Loucy (cell line): Measurements from ENCODE around the gene HOXC11.

Experiments used
- H2AFZ ChIP-seq: fragments of 200-600 bp; sonication (generic); 2 replicates; pipeline ENCODE4 v1.6.0; 2016; ENCODE audit warnings: antibody characterized with exemption, mild to moderate bottlenecking, low read length, moderate library complexity
- H3F3A ChIP-seq: fragments of 200-600 bp; 2 replicates; pipeline ENCODE4 v1.6.0; 2016; ENCODE audit warnings: antibody characterized with exemption, low read depth, mild to moderate bottlenecking
- H3K27me3 ChIP-seq: fragments of 200-600 bp; sonication (generic); 2 replicates; pipeline ENCODE4 v1.6.1; 2014; ENCODE audit warnings: low read length, mild to moderate bottlenecking; ENCODE audit not compliant: insufficient read depth, poor library complexity, severe bottlenecking
- H3K36me3 ChIP-seq: fragments of 200-600 bp; sonication (generic); 2 replicates; pipeline ENCODE4 v1.6.1; 2016; ENCODE audit warnings: low read length; ENCODE audit not compliant: insufficient read depth
- H3K4me1 ChIP-seq: fragments of 200-600 bp; sonication (generic); 2 replicates; pipeline ENCODE4 v1.5.1; 2014; ENCODE audit warnings: low read length, mild to moderate bottlenecking; ENCODE audit not compliant: insufficient read depth, poor library complexity, severe bottlenecking
- H3K4me2 ChIP-seq: fragments of 200-600 bp; sonication (generic); 2 replicates; pipeline ENCODE4 v1.6.0; 2014; ENCODE audit warnings: antibody characterized with exemption, low read length, low read depth, mild to moderate bottlenecking; ENCODE audit not compliant: poor library complexity, severe bottlenecking
- H3K4me3 ChIP-seq: fragments of 200-600 bp; sonication (generic); 2 replicates; pipeline ENCODE4 v1.5.1; 2014; ENCODE audit warnings: low read length, mild to moderate bottlenecking, mixed read lengths; ENCODE audit not compliant: poor library complexity, severe bottlenecking
- H3K79me2 ChIP-seq: fragments of 200-600 bp; sonication (generic); 2 replicates; pipeline ENCODE4 v1.6.1; 2014; ENCODE audit warnings: low read length; ENCODE audit not compliant: insufficient read depth
- H3K9ac ChIP-seq: fragments of 200-600 bp; sonication (generic); 2 replicates; pipeline ENCODE4 v1.6.0; 2014; ENCODE audit warnings: mild to moderate bottlenecking, low read depth, low read length, moderate library complexity; ENCODE audit not compliant: poor library complexity, severe bottlenecking
- H3K9me2 ChIP-seq: fragments of 200-600 bp; sonication (generic); replicated peaks from 2 replicates; pipeline ENCODE4 v1.6.1; 2016; ENCODE audit warnings: low read depth, low read length, mixed read lengths
- H3K9me3 ChIP-seq: fragments of 200-600 bp; sonication (generic); 2 replicates; pipeline ENCODE4 v1.6.1; 2014; ENCODE audit warnings: mild to moderate bottlenecking, antibody characterized with exemption, low read length, low read depth; ENCODE audit not compliant: insufficient read depth
- H4K20me1 ChIP-seq: fragments of 200-600 bp; sonication (generic); 2 replicates; pipeline ENCODE4 v1.6.0; 2014; ENCODE audit warnings: antibody characterized with exemption, low read length, mild to moderate bottlenecking; ENCODE audit not compliant: insufficient read depth, poor library complexity, severe bottlenecking
- EZH2phosphoT487 ChIP-seq: fragments of 200-600 bp; IDR thresholded peaks from 2 replicates; pipeline ENCODE4 v1.6.1; 2018; ENCODE audit warnings: antibody characterized with exemption, mild to moderate bottlenecking, moderate library complexity, borderline replicate concordance
- TF ChIP-seq, protein P1 (sequence below): fragments of 200-600 bp; sonication (generic); conservative IDR thresholded peaks from 2 replicates; pipeline ENCODE4 v1.5.1; 2014; ENCODE audit warnings: mild to moderate bottlenecking, antibody characterized with exemption, low read length

HOXC11 gene

DNA sequence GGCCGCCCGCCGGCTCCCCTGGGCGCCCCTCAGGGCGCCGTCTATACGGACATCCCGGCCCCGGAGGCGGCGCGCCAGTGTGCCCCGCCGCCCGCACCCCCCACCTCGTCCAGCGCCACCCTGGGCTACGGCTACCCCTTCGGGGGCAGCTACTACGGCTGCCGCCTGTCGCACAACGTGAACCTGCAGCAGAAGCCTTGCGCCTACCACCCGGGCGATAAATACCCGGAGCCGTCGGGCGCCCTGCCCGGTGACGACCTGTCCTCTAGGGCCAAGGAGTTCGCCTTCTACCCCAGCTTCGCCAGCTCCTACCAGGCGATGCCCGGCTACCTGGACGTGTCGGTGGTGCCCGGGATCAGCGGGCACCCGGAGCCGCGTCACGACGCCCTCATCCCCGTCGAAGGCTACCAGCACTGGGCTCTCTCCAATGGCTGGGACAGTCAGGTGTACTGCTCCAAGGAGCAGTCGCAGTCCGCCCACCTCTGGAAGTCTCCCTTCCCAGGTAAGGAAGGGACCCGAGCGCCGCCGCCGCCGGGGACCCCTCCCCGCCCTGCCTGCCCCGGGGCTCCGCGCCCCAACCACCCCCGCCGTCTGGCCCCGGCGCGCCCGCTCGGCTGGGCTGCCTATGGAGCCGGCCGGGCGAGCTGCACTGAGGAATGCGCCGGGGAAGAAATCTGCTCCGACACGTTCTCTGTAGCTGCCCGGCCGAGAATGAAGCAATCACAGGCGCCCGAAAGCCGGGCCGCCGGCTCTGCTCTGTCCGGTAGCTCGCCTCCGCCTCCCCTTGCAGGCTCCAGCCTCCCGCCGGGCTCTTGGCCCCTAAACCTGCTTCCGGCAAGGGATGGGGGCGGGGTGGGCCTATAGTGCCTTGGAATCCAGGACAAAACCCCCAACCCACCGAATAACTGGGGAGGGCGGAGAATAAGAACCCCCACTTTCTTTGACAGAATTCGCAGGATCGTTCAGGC, 33.5 kb upstream of the HOXC11 start:
- H3K79me2 ChIP-seq, result no peaks in the 10 kb centered on the region
- no peak overlapping the region for H3K4me3 ChIP-seq
- no peak overlapping the region for H2AFZ ChIP-seq
- H3K9me2 ChIP-seq, result no peaks in the 10 kb centered on the region
- TF ChIP-seq, protein P1, sequence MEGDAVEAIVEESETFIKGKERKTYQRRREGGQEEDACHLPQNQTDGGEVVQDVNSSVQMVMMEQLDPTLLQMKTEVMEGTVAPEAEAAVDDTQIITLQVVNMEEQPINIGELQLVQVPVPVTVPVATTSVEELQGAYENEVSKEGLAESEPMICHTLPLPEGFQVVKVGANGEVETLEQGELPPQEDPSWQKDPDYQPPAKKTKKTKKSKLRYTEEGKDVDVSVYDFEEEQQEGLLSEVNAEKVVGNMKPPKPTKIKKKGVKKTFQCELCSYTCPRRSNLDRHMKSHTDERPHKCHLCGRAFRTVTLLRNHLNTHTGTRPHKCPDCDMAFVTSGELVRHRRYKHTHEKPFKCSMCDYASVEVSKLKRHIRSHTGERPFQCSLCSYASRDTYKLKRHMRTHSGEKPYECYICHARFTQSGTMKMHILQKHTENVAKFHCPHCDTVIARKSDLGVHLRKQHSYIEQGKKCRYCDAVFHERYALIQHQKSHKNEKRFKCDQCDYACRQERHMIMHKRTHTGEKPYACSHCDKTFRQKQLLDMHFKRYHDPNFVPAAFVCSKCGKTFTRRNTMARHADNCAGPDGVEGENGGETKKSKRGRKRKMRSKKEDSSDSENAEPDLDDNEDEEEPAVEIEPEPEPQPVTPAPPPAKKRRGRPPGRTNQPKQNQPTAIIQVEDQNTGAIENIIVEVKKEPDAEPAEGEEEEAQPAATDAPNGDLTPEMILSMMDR, result no peak
- no peak for TF ChIP-seq EZH2phosphoT487
- H3F3A ChIP-seq, result no peaks in the 10 kb centered on the region
- H3K9ac ChIP-seq, result no peak overlapping the region
- H3K9me3 ChIP-seq, result no peaks in the 10 kb centered on the region
- H3K27me3 ChIP-seq, result no peaks in the 10 kb centered on the region
- peaks cover 10% of the 10 kb centered on the region for H3K4me1 ChIP-seq
- no peak overlapping the region for H3K4me2 ChIP-seq
- no peaks in the 10 kb centered on the region for H3K36me3 ChIP-seq
- H4K20me1 ChIP-seq, result no peaks in the 10 kb centered on the region

DNA sequence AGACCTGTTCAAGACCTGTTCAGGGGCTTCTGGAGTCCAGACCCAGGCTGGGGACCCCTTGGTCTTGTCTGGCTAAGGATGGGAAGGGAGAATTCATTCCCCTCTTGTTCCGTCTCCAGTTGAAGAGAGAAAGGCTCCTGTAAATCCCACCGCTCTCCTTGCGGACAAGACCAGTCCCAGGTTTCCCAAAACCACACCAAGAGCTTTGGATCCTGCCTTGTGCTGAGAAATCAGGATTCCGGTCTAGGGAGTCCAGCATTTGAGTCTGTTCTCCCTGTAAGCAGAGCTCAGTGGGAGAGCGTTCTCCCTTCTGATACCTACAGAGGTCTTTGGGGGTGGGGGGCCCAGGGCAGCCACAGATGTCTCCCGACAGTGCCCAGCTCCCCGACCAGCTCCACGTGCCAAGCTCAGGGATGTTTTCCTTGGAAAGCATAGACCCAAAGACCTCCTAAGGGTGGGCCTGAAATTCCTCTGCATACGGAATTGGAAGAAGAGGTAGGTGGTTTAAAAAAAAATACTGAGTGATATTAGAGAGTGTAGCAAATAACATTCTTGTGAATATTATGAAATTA, 32.4 kb upstream of the HOXC11 start:
- Histone ChIP-seq H2AFZ (no peak overlapping the region), H3K9me3 (no peaks in the 10 kb centered on the region), H3K4me2 (no peak overlapping the region), H3K9me2 (no peaks in the 10 kb centered on the region), H4K20me1 (no peaks in the 10 kb centered on the region), H3K27me3 (no peaks in the 10 kb centered on the region), H3K4me1 (peaks cover 10% of the 10 kb centered on the region), H3K36me3 (no peaks in the 10 kb centered on the region), H3K4me3 (no peak overlapping the region), H3F3A (no peaks in the 10 kb centered on the region), H3K9ac (no peak overlapping the region), H3K79me2 (no peaks in the 10 kb centered on the region)
- no peak for TF ChIP-seq EZH2phosphoT487
- TF ChIP-seq, protein P1, result no peak

DNA sequence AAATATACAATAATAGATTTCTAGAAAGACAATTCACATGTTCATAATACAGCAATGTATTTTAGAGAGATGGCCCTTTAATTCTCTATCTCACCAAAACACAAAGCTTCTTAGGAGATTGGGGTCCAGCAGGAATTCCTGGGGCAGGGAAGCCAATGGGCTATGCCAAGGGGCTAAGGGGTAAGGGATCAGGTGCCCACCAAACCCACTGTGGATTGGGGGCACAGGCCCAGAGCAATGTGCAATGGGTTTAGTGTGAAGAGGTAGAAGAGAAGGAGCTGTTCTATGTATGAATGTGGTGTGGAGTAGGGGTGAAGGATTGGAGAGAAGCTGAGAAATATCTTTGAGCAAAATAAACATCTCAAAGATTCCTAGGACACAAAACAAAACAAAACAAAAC, 31.7 kb upstream of the HOXC11 start:
- Histone ChIP-seq H3K79me2 (no peaks in the 10 kb centered on the region), H3K9me3 (no peaks in the 10 kb centered on the region), H3K4me1 (peaks cover 10% of the 10 kb centered on the region), H3K4me3 (no peak overlapping the region), H3K4me2 (peak overlapping the region; percentile 33), H3K27me3 (no peaks in the 10 kb centered on the region), H2AFZ (no peak overlapping the region), H3K36me3 (no peaks in the 10 kb centered on the region), H4K20me1 (no peaks in the 10 kb centered on the region), H3K9ac (no peak overlapping the region), H3K9me2 (no peaks in the 10 kb centered on the region), H3F3A (no peaks in the 10 kb centered on the region)
- no peak for TF ChIP-seq EZH2phosphoT487
- TF ChIP-seq, protein P1, result no peak
